Panc1 (cell line): Measurements from ENCODE around the gene KLHL30. TPM values are rescaled to one million over a fixed set of nuclear protein-coding genes. Genes with fewer than 3 reads are reported as not detected.

Source experiments
- ATAC-seq: fragments of 200-7000 bp; cut with Tn5 transposase; 2 replicates; pipeline ENCODE4 v1.9.1; 2020; ENCODE audit warnings: mild to moderate bottlenecking, moderate library complexity
- BruUV-seq: library from RNA; stranded (reverse); fragments of 400-500 nt; replicated peaks from 2 replicates; lab custom pipeline; 2021; lab: Mats Ljungman, UMichigan
- CTCF ChIA-PET: fragments of 300-600 bp; sonication (Branson Sonifier 250); formaldehyde crosslinking; loops from one replicate; lab custom pipeline; 2022; ENCODE audit warnings: antibody characterized with exemption; lab: Charles Lee
- POLR2A ChIA-PET: fragments of 300-600 bp; sonication (Branson Sonifier 250); formaldehyde crosslinking; loops from one replicate; lab custom pipeline; 2022; ENCODE audit warnings: antibody characterized with exemption; lab: Charles Lee
- DNase-seq: peaks from one replicate; pipeline ENCODE4 v3.0.0-alpha.2; 2010; ENCODE audit warnings: low read depth, low spot score
- H3K27ac ChIP-seq: 2 replicates; pipeline ENCODE4 v1.5.1; 2011; ENCODE audit warnings: mild to moderate bottlenecking, low read length, inconsistent platforms
- H3K27me3 ChIP-seq: fragments of 200-500 bp; sonication (Bioruptor generic); 2 replicates; pipeline ENCODE4 v1.6.0; 2014; ENCODE audit warnings: low read length, inconsistent platforms; ENCODE audit not compliant: control insufficient read depth, insufficient read depth
- H3K36me3 ChIP-seq: fragments of 200-500 bp; sonication (Bioruptor generic); 2 replicates; pipeline ENCODE4 v1.5.1; 2014; ENCODE audit warnings: inconsistent platforms, mild to moderate bottlenecking, low read length, moderate library complexity; ENCODE audit not compliant: control insufficient read depth, insufficient read depth
- H3K4me1 ChIP-seq: 2 replicates; pipeline ENCODE4 v1.5.1; 2011; ENCODE audit warnings: inconsistent platforms, mild to moderate bottlenecking, low read length, moderate library complexity; ENCODE audit not compliant: control insufficient read depth, insufficient read depth
- H3K4me3 ChIP-seq, 2 experiments: 2 replicates each; pipeline ENCODE4 v1.5.1; 2011 to 2012; ENCODE audit warnings: low read depth in 2 of 2, low read length in 2 of 2, mild to moderate bottlenecking in 2 of 2, inconsistent platforms in 1 of 2, moderate library complexity in 1 of 2
- H3K9me3 ChIP-seq: fragments of 200-500 bp; sonication (Bioruptor generic); 2 replicates; pipeline ENCODE4 v1.5.1; 2014; ENCODE audit warnings: low read depth, mild to moderate bottlenecking, inconsistent platforms, low read length, moderate library complexity; ENCODE audit not compliant: control insufficient read depth, insufficient read depth
- POLR2AphosphoS5 ChIP-seq: IDR thresholded peaks from 2 replicates; pipeline ENCODE4 v1.6.1; 2012; ENCODE audit warnings: mild to moderate bottlenecking, low read depth, low read length, moderate library complexity
- SIN3A ChIP-seq: IDR thresholded peaks from 2 replicates; pipeline ENCODE4 v1.6.1; 2012; ENCODE audit warnings: low read depth, mild to moderate bottlenecking, low read length, moderate library complexity, borderline replicate concordance; ENCODE audit not compliant: insufficient read depth
- TCF7L2 ChIP-seq: IDR thresholded peaks from 2 replicates; pipeline ENCODE4 v1.6.1; 2011; ENCODE audit warnings: mild to moderate bottlenecking, low read depth, low read length, inconsistent platforms
- in situ Hi-C: cut with HindIII; loops from 2 replicates; pipeline ENCODE4 v1.10.0; 2016; ENCODE audit warnings: low sequenced_read_pairs, low pct_unique_long_range_greater_than_20kb
- intact Hi-C: fragments of 100-400 bp; cut with micrococcal nuclease; formaldehyde crosslinking; loops from one replicate; pipeline ENCODE4 v1.10.0; 2022; ENCODE audit not compliant: unreplicated experiment
- total RNA-seq: library from RNA; stranded (reverse); gene quantifications from one replicate; pipeline ENCODE4 v1.2.1, GENCODE V29; 2021; ENCODE audit not compliant: unreplicated experiment
- TF ChIP-seq, protein P1 (sequence below): fragments of 450-650 bp; IDR thresholded peaks from 2 replicates; pipeline ENCODE4 v1.5.1; 2017; ENCODE audit warnings: mild to moderate bottlenecking
- TF ChIP-seq, protein P2 (sequence below), 2 experiments: IDR thresholded peaks; 2 replicates each; pipeline ENCODE4 v1.6.1; 2011 to 2012; ENCODE audit warnings: low read depth in 2 of 2, control low read depth in 1 of 2, low read length in 1 of 2, mild to moderate bottlenecking in 1 of 2, moderate library complexity in 1 of 2; ENCODE audit not compliant: insufficient read depth in 1 of 2

The KLHL30 gene
- total RNA-seq, 1 experiment from 2014 or later = 0.26 TPM

GRCh38 chr2:238097201-238097987, 41.1 kb upstream of the KLHL30 start:
- no TSS peak for BruUV-seq
- TF ChIP-seq, protein P1, sequence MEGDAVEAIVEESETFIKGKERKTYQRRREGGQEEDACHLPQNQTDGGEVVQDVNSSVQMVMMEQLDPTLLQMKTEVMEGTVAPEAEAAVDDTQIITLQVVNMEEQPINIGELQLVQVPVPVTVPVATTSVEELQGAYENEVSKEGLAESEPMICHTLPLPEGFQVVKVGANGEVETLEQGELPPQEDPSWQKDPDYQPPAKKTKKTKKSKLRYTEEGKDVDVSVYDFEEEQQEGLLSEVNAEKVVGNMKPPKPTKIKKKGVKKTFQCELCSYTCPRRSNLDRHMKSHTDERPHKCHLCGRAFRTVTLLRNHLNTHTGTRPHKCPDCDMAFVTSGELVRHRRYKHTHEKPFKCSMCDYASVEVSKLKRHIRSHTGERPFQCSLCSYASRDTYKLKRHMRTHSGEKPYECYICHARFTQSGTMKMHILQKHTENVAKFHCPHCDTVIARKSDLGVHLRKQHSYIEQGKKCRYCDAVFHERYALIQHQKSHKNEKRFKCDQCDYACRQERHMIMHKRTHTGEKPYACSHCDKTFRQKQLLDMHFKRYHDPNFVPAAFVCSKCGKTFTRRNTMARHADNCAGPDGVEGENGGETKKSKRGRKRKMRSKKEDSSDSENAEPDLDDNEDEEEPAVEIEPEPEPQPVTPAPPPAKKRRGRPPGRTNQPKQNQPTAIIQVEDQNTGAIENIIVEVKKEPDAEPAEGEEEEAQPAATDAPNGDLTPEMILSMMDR = no peak
- TF ChIP-seq TCF7L2 = no peak
- TF ChIP-seq POLR2AphosphoS5 = no peak
- TF ChIP-seq, protein P2, sequence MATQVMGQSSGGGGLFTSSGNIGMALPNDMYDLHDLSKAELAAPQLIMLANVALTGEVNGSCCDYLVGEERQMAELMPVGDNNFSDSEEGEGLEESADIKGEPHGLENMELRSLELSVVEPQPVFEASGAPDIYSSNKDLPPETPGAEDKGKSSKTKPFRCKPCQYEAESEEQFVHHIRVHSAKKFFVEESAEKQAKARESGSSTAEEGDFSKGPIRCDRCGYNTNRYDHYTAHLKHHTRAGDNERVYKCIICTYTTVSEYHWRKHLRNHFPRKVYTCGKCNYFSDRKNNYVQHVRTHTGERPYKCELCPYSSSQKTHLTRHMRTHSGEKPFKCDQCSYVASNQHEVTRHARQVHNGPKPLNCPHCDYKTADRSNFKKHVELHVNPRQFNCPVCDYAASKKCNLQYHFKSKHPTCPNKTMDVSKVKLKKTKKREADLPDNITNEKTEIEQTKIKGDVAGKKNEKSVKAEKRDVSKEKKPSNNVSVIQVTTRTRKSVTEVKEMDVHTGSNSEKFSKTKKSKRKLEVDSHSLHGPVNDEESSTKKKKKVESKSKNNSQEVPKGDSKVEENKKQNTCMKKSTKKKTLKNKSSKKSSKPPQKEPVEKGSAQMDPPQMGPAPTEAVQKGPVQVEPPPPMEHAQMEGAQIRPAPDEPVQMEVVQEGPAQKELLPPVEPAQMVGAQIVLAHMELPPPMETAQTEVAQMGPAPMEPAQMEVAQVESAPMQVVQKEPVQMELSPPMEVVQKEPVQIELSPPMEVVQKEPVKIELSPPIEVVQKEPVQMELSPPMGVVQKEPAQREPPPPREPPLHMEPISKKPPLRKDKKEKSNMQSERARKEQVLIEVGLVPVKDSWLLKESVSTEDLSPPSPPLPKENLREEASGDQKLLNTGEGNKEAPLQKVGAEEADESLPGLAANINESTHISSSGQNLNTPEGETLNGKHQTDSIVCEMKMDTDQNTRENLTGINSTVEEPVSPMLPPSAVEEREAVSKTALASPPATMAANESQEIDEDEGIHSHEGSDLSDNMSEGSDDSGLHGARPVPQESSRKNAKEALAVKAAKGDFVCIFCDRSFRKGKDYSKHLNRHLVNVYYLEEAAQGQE (IDR thresholded peaks at IDR 0.05; ENCODE audit: insufficient read depth in 1 of 2, low read depth in 2 of 2, low read length in 1 of 2) = no peak
- TF ChIP-seq SIN3A = no peak

DNA sequence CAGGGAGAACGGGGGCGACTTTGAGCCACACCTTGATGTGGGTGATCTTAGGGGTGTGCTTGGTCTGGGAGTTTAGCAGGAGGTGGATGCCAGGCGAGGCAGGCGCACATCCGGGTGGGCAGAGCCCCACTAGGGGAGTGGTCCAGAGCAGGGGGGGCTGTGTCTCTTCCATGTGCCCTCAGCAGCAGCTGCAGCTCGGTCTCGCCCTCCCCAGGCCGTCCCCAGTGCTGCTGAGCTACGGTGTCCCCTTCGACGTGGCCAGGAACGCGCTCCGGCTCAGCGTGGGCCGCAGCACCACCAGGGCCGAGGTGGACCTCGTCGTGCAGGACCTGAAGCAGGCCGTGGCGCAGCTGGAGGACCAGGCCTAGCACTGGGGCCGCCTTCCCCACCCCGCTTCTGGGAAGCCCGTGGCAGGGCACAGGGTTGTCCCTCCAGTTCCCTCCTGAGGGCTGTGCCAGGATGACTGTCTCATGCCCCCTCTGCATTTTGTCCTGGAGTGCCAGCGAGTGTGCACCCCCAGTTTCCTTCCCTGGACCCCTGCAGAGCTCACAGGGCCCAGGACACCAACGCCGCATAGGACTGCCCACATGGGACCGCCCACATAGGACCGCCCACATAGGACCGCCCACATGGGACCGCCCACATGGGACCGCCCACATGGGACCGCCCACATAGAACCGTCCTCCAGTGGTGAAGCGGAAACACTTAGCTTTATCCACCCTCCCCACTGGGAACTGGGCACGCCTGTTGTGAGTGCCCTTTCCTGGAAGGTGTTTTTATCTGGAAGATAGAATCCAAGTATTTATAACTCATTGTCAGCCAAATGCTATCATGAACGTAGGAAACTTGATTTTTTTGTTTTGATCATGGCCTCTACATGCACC, 40.2 kb upstream of the KLHL30 start:
- no peaks in the 10 kb centered on the region for H3K27me3 ChIP-seq
- BruUV-seq = no TSS peak
- in situ Hi-C loops = no loop called here
- H3K36me3 ChIP-seq = no peaks in the 10 kb centered on the region
- H3K9me3 ChIP-seq = no peaks in the 10 kb centered on the region
- peak overlapping the region in 1 of 2 experiments; percentile 18; a peak in 2 of 4 replicates for H3K4me3 ChIP-seq
- ChIA-PET CTCF (interaction anchor here (0.6 kb wide), 3 partner anchors 111 to 1750 kb away, joined by 3 read pairs; no protein-coding TSS in a partner anchor), POLR2A (no interaction called here)
- H3K4me1 ChIP-seq = peaks cover 7% of the 10 kb centered on the region; the same call in 1 of the 2 replicates
- H3K27ac ChIP-seq = no peak overlapping the region
- intact Hi-C loops = no loop called here
- no peak for TF ChIP-seq TCF7L2
- TF ChIP-seq, protein P2 (IDR thresholded peaks at IDR 0.05; ENCODE audit: insufficient read depth in 1 of 2, low read depth in 2 of 2, low read length in 1 of 2) = no peak
- TF ChIP-seq SIN3A = no peak
- TF ChIP-seq, protein P1 = no peak
- no peak for TF ChIP-seq POLR2AphosphoS5
- peak; percentile 32 for DNase-seq
- ATAC-seq = peak; percentile 94

More at GRCh38 chr2:238097201-238097987, 41.1 kb upstream of the KLHL30 start:
- peaks cover 7% of the 10 kb centered on the region; the same call in 1 of the 2 replicates for H3K4me1 ChIP-seq
- CTCF ChIA-PET = no interaction called here
- no peaks in the 10 kb centered on the region for H3K36me3 ChIP-seq
- no peaks in the 10 kb centered on the region for H3K27me3 ChIP-seq
- H3K9me3 ChIP-seq = no peaks in the 10 kb centered on the region
- intact Hi-C loops (no loop called here), in situ Hi-C loops (no loop called here)
- H3K27ac ChIP-seq = no peak overlapping the region
- no peak overlapping the region for H3K4me3 ChIP-seq
- no peak for DNase-seq
- no peak for ATAC-seq
- POLR2A ChIA-PET = no interaction called here
